GM23248 (cell line): ENCODE results near the gene STAP2. TPM values are rescaled to one million over a fixed set of nuclear protein-coding genes. Genes with fewer than 3 reads are reported as not detected.

ENCODE experiments used
- DNase-seq: peaks from one replicate; pipeline ENCODE4 v3.0.0-alpha.2; 2015
- H2AFZ ChIP-seq: fragments of 200-600 bp; sonication (generic); 2 replicates; pipeline ENCODE4 v1.6.1; 2016; ENCODE audit warnings: antibody characterized with exemption
- H3F3A ChIP-seq: fragments of 200-600 bp; sonication (generic); 2 replicates; pipeline ENCODE4 v1.6.1; 2016; ENCODE audit warnings: mild to moderate bottlenecking, antibody characterized with exemption, mixed run types; ENCODE audit not compliant: insufficient read depth
- H3K27ac ChIP-seq: fragments of 200-600 bp; sonication (generic); 2 replicates; pipeline ENCODE4 v1.5.1; 2016; ENCODE audit warnings: mild to moderate bottlenecking
- H3K27me3 ChIP-seq: fragments of 200-600 bp; sonication (generic); replicated peaks from 2 replicates; pipeline ENCODE4 v1.6.1; 2016; ENCODE audit warnings: mild to moderate bottlenecking; ENCODE audit not compliant: insufficient read depth
- H3K36me3 ChIP-seq: fragments of 200-600 bp; sonication (generic); 2 replicates; pipeline ENCODE4 v1.6.1; 2016; ENCODE audit warnings: low read depth, mild to moderate bottlenecking
- H3K4me1 ChIP-seq: fragments of 200-600 bp; sonication (generic); 2 replicates; pipeline ENCODE4 v1.6.1; 2016; ENCODE audit warnings: mild to moderate bottlenecking; ENCODE audit not compliant: insufficient read depth
- H3K4me2 ChIP-seq: fragments of 200-600 bp; sonication (generic); one replicate; pipeline ENCODE4 v1.6.1; 2016; ENCODE audit warnings: mild to moderate bottlenecking; ENCODE audit not compliant: unreplicated experiment
- H3K4me3 ChIP-seq: fragments of 200-600 bp; sonication (generic); 2 replicates; pipeline ENCODE4 v1.5.1; 2016; ENCODE audit warnings: mild to moderate bottlenecking
- H3K79me2 ChIP-seq: fragments of 200-600 bp; sonication (generic); 2 replicates; pipeline ENCODE4 v1.6.1; 2016; ENCODE audit warnings: mild to moderate bottlenecking; ENCODE audit not compliant: insufficient read depth
- H3K9ac ChIP-seq: fragments of 200-600 bp; sonication (generic); 2 replicates; pipeline ENCODE4 v1.6.1; 2016; ENCODE audit warnings: mild to moderate bottlenecking
- H3K9me2 ChIP-seq: fragments of 200-600 bp; sonication (generic); 2 replicates; pipeline ENCODE4 v1.6.1; 2016; ENCODE audit warnings: mixed run types, mild to moderate bottlenecking, moderate library complexity; ENCODE audit not compliant: insufficient read depth
- H3K9me3 ChIP-seq: fragments of 200-600 bp; sonication (generic); one replicate; pipeline ENCODE4 v1.6.1; 2017; ENCODE audit warnings: low read depth
- H4K20me1 ChIP-seq: fragments of 200-600 bp; sonication (generic); 2 replicates; pipeline ENCODE4 v1.6.0; 2016; ENCODE audit not compliant: insufficient read depth
- EZH2 ChIP-seq: fragments of 200-600 bp; sonication (generic); IDR thresholded peaks from 2 replicates; pipeline ENCODE4 v1.6.1; 2018; ENCODE audit warnings: antibody characterized with exemption, mild to moderate bottlenecking; ENCODE audit not compliant: insufficient read depth, poor library complexity, severe bottlenecking
- EZH2phosphoT487 ChIP-seq: fragments of 200-600 bp; sonication (generic); IDR thresholded peaks from 2 replicates; pipeline ENCODE4 v1.6.1; 2018; ENCODE audit warnings: antibody characterized with exemption, moderate library complexity, mild to moderate bottlenecking, low read depth; ENCODE audit not compliant: insufficient read depth
- WGBS, 2 experiments: methylation state at CpG; one replicate each; pipeline ENCODE4 v1.1.6; 2015 to 2017; ENCODE audit warnings: low lambda C conversion rate in 2 of 2, low coverage in 1 of 2; ENCODE audit errors: missing lambda C conversion rate in 2 of 2; 5-methylcytosine and 5-hydroxymethylcytosine counted together
- in situ Hi-C: fragments of 300-500 bp; cut with MboI; formaldehyde crosslinking; loops from 2 replicates; pipeline ENCODE4 v1.15.0; 2020
- polyA plus RNA-seq: library from polyadenylated mRNA; unstranded; fragments of >200 nt; fragmentation: Nextera tagmentation; extraction: Ambion mirVana; gene quantifications from 2 replicates; pipeline ENCODE4 v1.2.1, GENCODE V29; 2016
- total RNA-seq: library from RNA; depleted of rRNA; stranded (reverse); fragments of >200 nt; shearing (Covaris generic); gene quantifications from 2 replicates; pipeline ENCODE4 v1.2.3, GENCODE V29; 2014

Gene STAP2
- total and polyA plus RNA-seq, 2 experiments from 2014 or later, result 1.7 to 1.8 TPM

DNA sequence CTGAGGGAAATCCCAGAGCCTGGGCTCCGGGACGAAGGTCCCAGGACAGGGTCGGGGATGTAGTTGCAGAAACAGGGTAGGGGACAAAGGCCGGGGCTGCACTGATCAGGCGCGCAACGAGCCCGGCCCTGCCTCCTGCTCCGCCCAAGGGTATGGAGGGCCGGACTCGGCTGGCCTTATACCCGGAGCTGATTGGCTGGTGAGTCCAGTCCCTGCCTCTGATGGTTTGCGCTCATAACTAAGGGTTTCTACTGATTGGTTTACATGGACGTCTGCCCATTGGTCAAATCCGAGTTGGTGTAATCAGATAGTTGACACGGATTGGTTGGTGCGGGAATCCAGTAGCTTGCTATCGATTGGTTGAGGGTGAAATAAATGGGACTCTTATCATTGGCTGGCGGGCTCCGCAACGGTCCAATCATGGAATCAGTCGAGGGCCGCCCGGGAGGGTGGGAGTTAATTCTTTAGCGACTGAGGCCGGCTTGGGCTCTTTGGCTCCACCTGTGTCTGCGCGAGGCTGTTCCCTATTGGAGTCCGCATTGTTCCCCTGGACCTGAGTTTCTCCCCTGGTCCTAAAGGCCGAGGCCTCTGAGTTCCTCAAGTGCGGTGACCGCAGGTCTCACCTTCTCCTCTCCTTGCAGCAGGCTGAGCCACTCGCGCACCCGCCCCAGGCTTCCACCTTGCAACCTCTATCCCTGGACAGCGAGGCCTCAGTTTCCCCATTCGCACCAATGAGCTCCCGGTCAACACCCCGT, 4.2 kb upstream of the STAP2 start:
- Histone ChIP-seq H3K4me3 (peak overlapping the region; percentile 88), H3K9me2 (no peaks in the 10 kb centered on the region), H3F3A (no peaks in the 10 kb centered on the region), H3K79me2 (no peaks in the 10 kb centered on the region), H4K20me1 (no peaks in the 10 kb centered on the region), H3K27me3 (no peaks in the 10 kb centered on the region), H3K36me3 (no peaks in the 10 kb centered on the region), H3K27ac (peak overlapping the region; percentile 69), H3K9ac (peak overlapping the region; percentile 78), H3K4me2 (peak overlapping the region; percentile 95), H3K4me1 (0 out of 2 replicates have a peak, but pooled peaks cover 4% of the 10 kb centered on the region), H3K9me3 (no peaks in the 10 kb centered on the region), H2AFZ (peak overlapping the region; percentile 99)
- in situ Hi-C loops, result no loop called here
- WGBS, 2 experiments, result 0 to 1% methylated on average over 38 to 39 of the region's 39 CpGs
- TF ChIP-seq EZH2phosphoT487 (no peak), EZH2 (no peak)
- peak; percentile 100 for DNase-seq

DNA sequence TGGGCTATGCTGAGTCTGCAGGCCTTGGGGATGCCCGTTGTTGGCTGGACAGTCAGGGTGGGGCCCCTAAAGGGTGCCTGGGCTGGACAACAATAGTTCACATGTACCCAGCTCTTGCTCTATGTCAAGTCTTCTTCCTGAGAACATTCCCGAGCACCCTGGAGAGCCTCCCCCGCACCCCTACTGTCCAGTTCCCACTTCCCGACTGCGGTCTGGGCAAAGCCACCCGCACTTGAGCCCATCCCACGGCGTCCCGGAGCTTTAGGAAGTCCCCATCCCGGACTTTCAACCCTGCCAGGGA, 3.6 kb upstream of the STAP2 start:
- H3K27ac ChIP-seq, result peak overlapping the region; percentile 69
- no peaks in the 10 kb centered on the region for H3K27me3 ChIP-seq
- no peaks in the 10 kb centered on the region for H3K9me2 ChIP-seq
- 0 to 4% methylated on average over 10 of the region's 10 CpGs for WGBS, 2 experiments
- peak overlapping the region; percentile 95 for H2AFZ ChIP-seq
- no peaks in the 10 kb centered on the region for H4K20me1 ChIP-seq
- H3K4me2 ChIP-seq, result peak overlapping the region; percentile 87
- H3K9me3 ChIP-seq, result no peaks in the 10 kb centered on the region
- no peaks in the 10 kb centered on the region for H3K79me2 ChIP-seq
- peak overlapping the region; percentile 78 for H3K9ac ChIP-seq
- in situ Hi-C loops, result no loop called here
- no peaks in the 10 kb centered on the region for H3F3A ChIP-seq
- H3K4me1 ChIP-seq, result 0 out of 2 replicates have a peak, but pooled peaks cover 4% of the 10 kb centered on the region
- TF ChIP-seq EZH2, result no peak
- TF ChIP-seq EZH2phosphoT487, result no peak
- DNase-seq, result peak; percentile 58
- no peaks in the 10 kb centered on the region for H3K36me3 ChIP-seq
- H3K4me3 ChIP-seq, result peak overlapping the region; percentile 79

DNA sequence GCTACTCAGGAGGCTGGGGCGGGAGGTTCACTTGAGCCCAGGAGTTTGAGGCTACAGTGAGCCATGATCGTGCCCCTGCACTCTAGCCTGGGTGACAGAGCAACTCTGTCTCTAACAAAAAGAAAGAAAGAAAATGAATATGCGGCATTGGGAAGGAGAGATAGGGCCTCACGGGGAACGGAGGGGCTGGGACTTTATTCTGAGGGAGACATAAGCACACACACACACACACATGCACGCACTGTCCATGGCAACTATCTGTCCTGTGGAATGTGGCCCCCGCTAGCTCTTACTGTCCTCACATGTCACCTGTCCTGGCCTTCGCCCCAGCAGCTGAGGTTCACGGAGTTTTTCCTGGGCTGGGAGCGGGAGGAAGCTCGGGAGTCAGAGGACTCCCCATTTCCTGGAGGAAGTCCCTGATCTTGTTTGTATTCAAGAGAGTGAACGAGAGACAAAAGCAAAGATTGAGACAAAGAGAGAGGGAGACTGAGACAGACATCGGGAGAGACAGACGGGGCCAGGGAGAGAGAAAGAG, 654 bp downstream of the STAP2 start:
- peak; percentile 32 for DNase-seq
- 15 to 19% methylated on average over 14 of the region's 14 CpGs for WGBS, 2 experiments
- no peaks in the 10 kb centered on the region for H3K9me2 ChIP-seq

DNA sequence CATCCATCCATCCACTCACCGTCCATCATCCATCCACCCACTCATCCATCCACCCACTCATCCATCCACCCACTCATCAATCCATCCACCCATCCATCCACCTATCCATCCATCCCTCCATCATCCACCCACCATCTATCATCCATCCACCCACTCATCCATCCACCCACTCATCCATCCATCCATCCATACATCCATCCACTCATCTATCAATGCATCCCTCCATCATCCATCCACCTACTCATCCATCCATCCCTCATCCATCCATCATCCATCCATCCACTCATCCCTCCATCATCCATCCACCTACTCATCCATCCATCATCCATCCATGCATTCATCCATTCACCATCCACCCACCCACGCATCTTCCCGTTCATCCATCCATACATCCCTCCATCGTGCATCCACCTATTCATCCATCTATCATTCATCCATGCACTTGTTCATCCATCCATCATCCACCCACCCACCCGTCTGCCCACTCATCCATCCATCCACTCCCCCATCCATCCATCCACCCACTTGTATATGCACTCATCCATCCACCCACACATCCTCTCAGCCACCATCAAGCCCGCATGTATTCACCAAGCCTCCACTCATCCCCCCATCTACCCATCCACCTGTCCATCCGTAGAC, 3.6 kb downstream of the STAP2 start:
- no peak overlapping the region for H3K9ac ChIP-seq
- no peaks in the 10 kb centered on the region for H3K9me2 ChIP-seq
- H3K4me2 ChIP-seq, result no peak overlapping the region
- no peak for DNase-seq
- no peaks in the 10 kb centered on the region for H3K9me3 ChIP-seq
- no peaks in the 10 kb centered on the region for H3F3A ChIP-seq
- no peaks in the 10 kb centered on the region for H3K4me1 ChIP-seq
- no peaks in the 10 kb centered on the region for H3K27me3 ChIP-seq
- no peak overlapping the region for H2AFZ ChIP-seq
- H4K20me1 ChIP-seq, result no peaks in the 10 kb centered on the region
- no peak overlapping the region for H3K4me3 ChIP-seq
- TF ChIP-seq EZH2phosphoT487 (no peak), EZH2 (no peak)
- H3K27ac ChIP-seq, result no peak overlapping the region
- H3K79me2 ChIP-seq, result no peaks in the 10 kb centered on the region
- H3K36me3 ChIP-seq, result no peaks in the 10 kb centered on the region
- in situ Hi-C loops, result no loop called here
- 89 to 90% methylated on average over 6 to 7 of the region's 7 CpGs for WGBS, 2 experiments

More for the DNA sequence above, 654 bp downstream of the STAP2 start:
- in situ Hi-C loops, result no loop called here
- peak overlapping the region; percentile 67 for H3K9ac ChIP-seq
- no peaks in the 10 kb centered on the region for H3K79me2 ChIP-seq
- peak overlapping the region; percentile 70 for H3K4me3 ChIP-seq
- TF ChIP-seq EZH2phosphoT487 (no peak), EZH2 (no peak)
- H3K36me3 ChIP-seq, result no peaks in the 10 kb centered on the region
- 0 out of 2 replicates have a peak, but pooled peaks cover 4% of the 10 kb centered on the region for H3K4me1 ChIP-seq
- H4K20me1 ChIP-seq, result no peaks in the 10 kb centered on the region
- H3K4me2 ChIP-seq, result peak overlapping the region; percentile 90
- H2AFZ ChIP-seq, result peak overlapping the region; percentile 95
- H3K9me3 ChIP-seq, result no peaks in the 10 kb centered on the region
- no peaks in the 10 kb centered on the region for H3F3A ChIP-seq
- H3K27me3 ChIP-seq, result no peaks in the 10 kb centered on the region
- H3K27ac ChIP-seq, result no peak overlapping the region
